Karpas-422 (cell line): ENCODE measurements around the gene DNASE1L2. TPM values are rescaled to one million over a fixed set of nuclear protein-coding genes. Genes with fewer than 3 reads are reported as not detected.
"Not testable (repeated sequence)": the region's sequence is repeated elsewhere in the genome, so short reads cannot be mapped to it uniquely, and the experiment has no call there.

Experiments
- DNase-seq: peaks from one replicate; pipeline ENCODE4 v3.0.0-alpha.2; 2015
- H2AFZ ChIP-seq: fragments of 200-600 bp; sonication (generic); 2 replicates; pipeline ENCODE4 v1.6.1; 2014; ENCODE audit warnings: antibody characterized with exemption, low read length, mixed read lengths
- H3K27ac ChIP-seq: fragments of 200-600 bp; sonication (generic); 2 replicates; pipeline ENCODE4 v1.5.1; 2014; ENCODE audit warnings: mild to moderate bottlenecking, low read length, moderate library complexity
- H3K27me3 ChIP-seq: fragments of 200-600 bp; sonication (generic); 2 replicates; pipeline ENCODE4 v1.6.1; 2014; ENCODE audit warnings: low read length, mixed read lengths
- H3K36me3 ChIP-seq: fragments of 200-600 bp; sonication (generic); 2 replicates; pipeline ENCODE4 v1.6.1; 2014; ENCODE audit warnings: low read length, mixed read lengths; ENCODE audit not compliant: insufficient read depth
- H3K4me1 ChIP-seq: fragments of 200-600 bp; sonication (generic); 2 replicates; pipeline ENCODE4 v1.6.1; 2014; ENCODE audit warnings: mild to moderate bottlenecking, low read length, mixed read lengths
- H3K4me2 ChIP-seq: fragments of 200-600 bp; sonication (generic); 2 replicates; pipeline ENCODE4 v1.6.1; 2014; ENCODE audit warnings: low read length, low read depth, mild to moderate bottlenecking; ENCODE audit not compliant: poor library complexity, severe bottlenecking
- H3K4me3 ChIP-seq: fragments of 200-600 bp; sonication (generic); 2 replicates; pipeline ENCODE4 v1.5.1; 2014; ENCODE audit warnings: mild to moderate bottlenecking, antibody characterized with exemption, low read length, mixed read lengths
- H3K79me2 ChIP-seq: fragments of 200-600 bp; sonication (generic); 2 replicates; pipeline ENCODE4 v1.6.1; 2014; ENCODE audit warnings: mild to moderate bottlenecking, low read length, mixed read lengths
- H3K9ac ChIP-seq: fragments of 200-600 bp; sonication (generic); 2 replicates; pipeline ENCODE4 v1.6.0; 2014; ENCODE audit warnings: low read length
- H3K9me2 ChIP-seq: fragments of 200-600 bp; sonication (generic), shearing (Covaris generic); replicated peaks from 2 replicates; pipeline ENCODE4 v1.6.0; 2014; ENCODE audit warnings: mild to moderate bottlenecking, low read length, moderate library complexity; ENCODE audit not compliant: insufficient read depth
- H3K9me3 ChIP-seq: fragments of 300-700, 200-600 bp; sonication (generic); 2 replicates; pipeline ENCODE4 v1.6.1; 2014; ENCODE audit warnings: low read length, mixed read lengths
- H4K20me1 ChIP-seq: fragments of 200-600 bp; sonication (generic); 2 replicates; pipeline ENCODE4 v1.6.1; 2014; ENCODE audit warnings: mild to moderate bottlenecking, antibody characterized with exemption, low read length, low read depth; ENCODE audit not compliant: insufficient read depth
- total RNA-seq: library from RNA; depleted of rRNA; stranded (reverse); fragments of >200 nt; shearing (Covaris generic); gene quantifications from 2 replicates; pipeline ENCODE4 v1.2.3, GENCODE V29; 2014; ENCODE audit warnings: low replicate concordance

Gene DNASE1L2
- total RNA-seq, 1 experiment from 2014 or later, result 0.78 TPM

DNA sequence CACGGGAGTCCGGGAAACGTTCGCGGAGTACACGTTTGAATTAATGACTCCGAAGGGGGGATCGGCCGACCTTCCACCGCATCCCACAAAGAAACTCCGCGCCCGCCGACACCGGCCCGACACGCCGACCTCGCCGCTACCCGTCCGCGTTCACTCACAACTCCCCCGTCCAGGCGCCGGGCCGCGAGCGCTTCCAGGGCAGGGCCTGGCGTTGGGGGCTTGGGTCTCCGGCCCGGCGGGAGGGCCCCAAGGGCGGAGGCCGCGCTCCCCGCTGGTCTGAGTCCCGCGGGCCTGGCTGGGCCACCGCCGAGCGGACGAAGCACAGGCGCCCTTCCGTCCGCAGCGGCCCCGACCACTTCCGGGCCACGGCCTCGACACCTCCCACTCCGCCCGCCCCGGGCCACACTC is 31.3 kb downstream of the DNASE1L2 start:
- peak overlapping the region; percentile 84 for H3K27ac ChIP-seq
- not testable (repeated sequence) for H2AFZ ChIP-seq, H3K9me2 ChIP-seq, DNase-seq, H3K9me3 ChIP-seq, H3K27me3 ChIP-seq
- peaks cover 56% of the 10 kb centered on the region for H3K79me2 ChIP-seq
- peak overlapping the region; percentile 85 for H3K9ac ChIP-seq
- H3K4me1 ChIP-seq, result peaks cover 25% of the 10 kb centered on the region
- H3K4me3 ChIP-seq, result peak overlapping the region; percentile 91
- H4K20me1 ChIP-seq, result peaks cover 56% of the 10 kb centered on the region
- peak overlapping the region; percentile 86 for H3K4me2 ChIP-seq
- peaks cover 31% of the 10 kb centered on the region; the same call in 1 of the 2 replicates for H3K36me3 ChIP-seq

DNA sequence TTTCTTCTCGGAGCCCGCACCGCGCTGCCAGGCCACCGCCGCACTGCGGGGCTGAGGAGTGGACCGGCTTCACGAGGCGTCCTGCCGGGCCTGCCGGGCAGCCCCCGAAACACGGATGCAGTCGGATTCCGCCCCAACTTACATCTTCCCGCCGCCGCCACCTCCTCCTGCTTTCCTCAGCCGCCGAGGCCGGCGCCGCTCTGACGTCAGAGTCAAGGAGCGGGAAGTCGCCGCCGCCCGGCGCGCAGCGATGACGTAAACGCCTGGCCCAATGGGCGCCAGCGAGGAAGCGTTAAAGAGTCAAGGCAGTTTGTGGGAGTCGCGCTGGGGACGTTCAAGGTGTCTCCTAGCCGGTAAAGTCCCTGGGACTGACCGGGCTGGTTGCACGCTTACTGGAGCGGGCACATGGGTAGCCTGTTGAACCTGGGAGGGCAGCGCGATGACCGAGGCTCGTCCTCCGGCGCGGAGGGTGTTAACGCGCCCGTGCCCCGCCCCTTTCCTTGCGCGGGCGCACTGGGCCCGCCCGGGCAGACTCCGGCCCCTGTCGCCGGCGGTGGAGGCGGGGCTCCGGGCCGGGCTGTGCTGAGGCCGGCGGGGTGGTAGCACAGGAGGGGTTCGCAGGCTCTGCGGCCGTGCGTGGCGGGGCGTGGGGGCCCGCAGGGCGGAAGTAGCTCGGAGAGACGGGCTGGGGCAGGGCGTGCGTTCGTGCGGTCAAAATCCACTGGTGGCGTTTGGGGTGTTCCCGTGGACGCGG is 31.8 kb downstream of the DNASE1L2 start, which contains the start of gene RNPS1:
TSS of gene RNPS1 (minus strand) at position 214 of the 754 bp plus-strand sequence. CDS start 3,483 bp downstream, outside the sequence.
- Histone ChIP-seq H3K27me3 (no peaks in the 10 kb centered on the region), H3K4me3 (peak within 1 kb of the TSS; percentile 91), H3K4me1 (peaks cover 25% of the 10 kb centered on the region), H3K9ac (peak within 1 kb of the TSS; percentile 85), H3K27ac (peak within 1 kb of the TSS; percentile 84), H3K4me2 (peak within 1 kb of the TSS; percentile 86), H3K79me2 (peaks cover 51% of the 10 kb centered on the region), H2AFZ (peak within 1 kb of the TSS; percentile 98), H3K9me3 (no peaks in the 10 kb centered on the region), H4K20me1 (peaks cover 51% of the 10 kb centered on the region), H3K9me2 (no peaks in the 10 kb centered on the region), H3K36me3 (peaks cover 25% of the 10 kb centered on the region; the same call in 1 of the 2 replicates)
- peak; percentile 98 for DNase-seq

DNA sequence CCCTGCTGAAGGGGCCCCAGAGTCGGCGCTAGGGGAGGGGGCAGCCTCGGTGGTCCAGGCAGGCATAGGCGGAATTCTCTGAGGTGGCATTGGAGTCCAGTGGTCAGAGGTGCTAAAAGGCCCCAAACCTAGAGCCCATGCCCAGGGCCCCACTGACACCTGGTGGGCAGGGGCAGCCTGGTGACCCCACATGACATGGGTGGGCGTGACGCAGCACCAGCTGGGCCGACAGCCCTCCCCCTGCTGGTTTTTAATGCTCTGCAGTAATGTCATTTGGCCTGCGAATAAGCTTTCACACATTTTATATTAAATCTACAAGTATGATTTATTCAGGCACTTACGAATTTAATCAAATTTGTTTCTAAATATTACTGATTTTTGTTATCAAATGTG is 33.8 kb downstream of the DNASE1L2 start:
- peaks cover 25% of the 10 kb centered on the region for H3K4me1 ChIP-seq
- H3K9me2 ChIP-seq, result no peaks in the 10 kb centered on the region
- peaks cover 9% of the 10 kb centered on the region; the same call in 1 of the 2 replicates for H3K36me3 ChIP-seq
- peak overlapping the region; percentile 86 for H3K4me2 ChIP-seq
- no peaks in the 10 kb centered on the region for H3K9me3 ChIP-seq
- H3K9ac ChIP-seq, result no peak overlapping the region
- no peak overlapping the region for H3K27ac ChIP-seq
- H3K79me2 ChIP-seq, result peaks cover 31% of the 10 kb centered on the region
- H3K27me3 ChIP-seq, result no peaks in the 10 kb centered on the region
- peak overlapping the region; percentile 91; the same call in 1 of the 2 replicates for H3K4me3 ChIP-seq
- peaks cover 31% of the 10 kb centered on the region for H4K20me1 ChIP-seq
- no peak overlapping the region for H2AFZ ChIP-seq
- no peak for DNase-seq

DNA sequence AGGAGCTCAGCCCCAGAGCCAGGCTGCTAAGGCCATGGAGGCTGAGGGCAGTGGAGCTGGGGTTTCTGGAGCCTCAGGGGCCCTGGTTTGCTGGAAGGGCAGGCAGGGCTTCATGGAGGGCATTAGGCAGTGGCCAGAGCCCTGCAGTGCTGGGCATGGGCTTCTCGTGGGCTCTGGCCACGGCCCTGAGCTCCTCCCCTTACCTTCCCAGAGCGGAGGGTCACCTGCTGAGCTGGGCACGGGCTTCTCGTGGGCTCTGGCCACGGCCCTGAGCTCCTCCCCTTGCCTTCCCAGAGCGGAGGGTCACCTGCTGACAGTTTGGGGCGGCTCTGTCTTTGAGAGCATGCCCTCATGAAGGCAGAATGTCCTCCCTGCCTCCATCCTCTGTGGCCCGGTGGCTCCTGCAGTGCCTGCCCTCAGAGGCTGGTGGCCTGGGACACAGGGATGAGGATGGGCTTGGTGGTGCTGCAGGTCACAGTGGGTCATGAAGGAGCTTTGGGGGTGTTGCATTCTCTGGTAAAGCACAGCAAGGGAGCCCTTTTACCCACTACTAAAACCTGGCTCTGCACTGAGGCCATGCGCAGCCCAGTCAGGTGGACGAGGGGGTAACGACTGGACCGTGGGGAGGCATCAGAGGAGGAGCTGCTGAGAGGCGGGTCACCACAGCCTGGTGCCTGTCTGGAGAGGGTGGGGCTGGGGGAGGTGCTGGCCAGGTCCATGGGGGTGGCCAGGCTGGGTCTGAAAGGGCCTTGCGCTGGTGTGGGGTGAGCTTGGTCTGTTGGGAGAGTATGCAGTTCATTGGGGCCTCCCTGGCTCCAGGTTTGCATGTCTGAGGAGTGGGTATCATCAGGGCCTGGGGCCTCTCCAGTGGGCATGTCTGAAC is 34.6 kb downstream of the DNASE1L2 start:
- Histone ChIP-seq H3K9ac (no peak overlapping the region), H3K4me1 (peaks cover 22% of the 10 kb centered on the region), H3K9me3 (no peaks in the 10 kb centered on the region), H2AFZ (no peak overlapping the region), H4K20me1 (peaks cover 24% of the 10 kb centered on the region), H3K4me2 (no peak overlapping the region), H3K27ac (no peak overlapping the region), H3K9me2 (no peaks in the 10 kb centered on the region), H3K79me2 (peaks cover 23% of the 10 kb centered on the region), H3K36me3 (peaks cover 3% of the 10 kb centered on the region; the same call in 1 of the 2 replicates), H3K4me3 (no peak overlapping the region), H3K27me3 (no peaks in the 10 kb centered on the region)
- no peak for DNase-seq

DNA sequence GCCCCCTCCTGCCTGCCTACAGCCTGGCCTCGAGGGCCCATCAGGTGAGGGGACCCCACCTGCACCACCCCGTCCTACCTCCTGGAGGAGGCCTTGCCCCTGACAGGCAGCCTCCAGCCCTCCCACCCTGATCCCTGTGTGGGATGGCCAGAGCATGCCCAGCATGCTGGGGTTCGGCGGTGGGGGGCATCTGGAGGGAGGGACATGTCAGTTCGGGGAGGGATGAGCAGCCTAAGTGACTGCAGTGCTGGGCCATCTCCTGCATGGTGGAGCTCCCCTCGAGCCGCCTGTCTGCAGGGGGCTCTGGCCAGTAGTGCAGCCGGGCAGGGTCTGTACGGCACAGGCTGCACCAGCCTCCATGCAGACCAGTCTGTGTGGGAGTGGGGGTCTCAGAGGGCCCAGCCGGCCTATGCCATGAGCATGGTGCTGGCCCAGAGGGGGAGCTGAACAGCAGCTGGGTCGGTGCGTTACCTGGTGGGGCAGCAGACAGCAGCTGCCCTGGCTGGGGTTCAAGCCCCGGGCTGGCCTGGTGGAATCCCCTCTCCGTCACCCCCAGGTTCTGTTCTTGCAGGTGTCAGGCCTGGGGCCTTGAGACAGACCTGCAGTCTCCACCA is 35.7 kb downstream of the DNASE1L2 start:
- H3K9ac ChIP-seq, result no peak overlapping the region

DNA sequence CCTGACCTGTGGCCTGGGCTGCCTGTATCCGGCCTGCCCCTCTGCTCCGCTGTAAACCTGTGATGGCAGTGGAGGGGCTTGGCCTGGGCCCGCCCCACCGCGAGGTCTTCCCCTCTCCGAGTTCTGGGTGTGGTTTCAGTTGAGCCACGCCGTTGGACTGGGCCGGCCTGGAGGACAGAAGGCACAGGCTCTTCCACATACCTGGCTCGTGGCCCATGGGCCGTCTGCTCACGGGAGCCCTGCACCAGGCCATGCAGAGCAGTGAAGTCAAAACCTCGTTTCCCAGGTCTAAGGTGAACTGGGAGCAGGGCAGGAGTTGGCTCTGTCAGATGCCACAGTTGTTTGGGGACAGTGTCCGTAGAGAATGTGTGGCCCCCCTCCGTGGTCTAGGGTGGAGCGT is 37.2 kb downstream of the DNASE1L2 start:
- Histone ChIP-seq H3K9me2 (no peaks in the 10 kb centered on the region), H3K4me2 (no peak overlapping the region), H3K79me2 (peaks cover 3% of the 10 kb centered on the region; the same call in 1 of the 2 replicates)

More for the DNA sequence above, 35.7 kb downstream of the DNASE1L2 start:
- H3K27me3 ChIP-seq, result no peaks in the 10 kb centered on the region
- H3K4me3 ChIP-seq, result no peak overlapping the region
- no peak overlapping the region for H2AFZ ChIP-seq
- H3K79me2 ChIP-seq, result peaks cover 12% of the 10 kb centered on the region
- no peak for DNase-seq
- peaks cover 15% of the 10 kb centered on the region; the same call in 1 of the 2 replicates for H4K20me1 ChIP-seq
- H3K4me2 ChIP-seq, result no peak overlapping the region
- no peaks in the 10 kb centered on the region for H3K36me3 ChIP-seq
- peaks cover 13% of the 10 kb centered on the region for H3K4me1 ChIP-seq
- no peak overlapping the region for H3K27ac ChIP-seq
- no peaks in the 10 kb centered on the region for H3K9me2 ChIP-seq
- no peaks in the 10 kb centered on the region for H3K9me3 ChIP-seq

DNA sequence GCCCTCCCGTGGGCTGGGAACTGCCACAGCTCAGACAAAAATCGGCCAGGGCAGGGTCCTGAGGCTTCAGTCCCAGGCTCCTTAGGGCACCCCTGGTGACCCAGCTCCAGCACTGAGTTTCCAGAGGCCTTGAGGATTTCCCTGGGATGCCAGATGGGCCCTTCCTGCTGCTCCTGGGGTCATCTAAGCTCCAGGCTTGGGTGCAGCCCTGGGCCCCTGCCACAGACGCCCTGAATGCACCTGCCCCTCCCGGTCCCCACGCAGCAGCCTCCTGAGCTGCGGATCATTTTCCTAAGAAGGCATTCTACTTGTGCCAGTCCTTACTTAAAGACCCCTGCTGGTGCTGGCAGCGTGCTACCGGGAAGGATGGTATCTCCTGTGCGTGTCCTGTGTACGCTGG is 37.7 kb downstream of the DNASE1L2 start:
- Histone ChIP-seq H3K9ac (no peak overlapping the region), H4K20me1 (peaks cover 10% of the 10 kb centered on the region; the same call in 1 of the 2 replicates), H3K27me3 (no peaks in the 10 kb centered on the region), H3K79me2 (peaks cover 3% of the 10 kb centered on the region; the same call in 1 of the 2 replicates), H3K9me3 (no peaks in the 10 kb centered on the region), H3K9me2 (no peaks in the 10 kb centered on the region), H3K36me3 (no peaks in the 10 kb centered on the region), H3K4me2 (no peak overlapping the region), H3K4me3 (no peak overlapping the region), H2AFZ (no peak overlapping the region), H3K27ac (no peak overlapping the region), H3K4me1 (peaks cover 12% of the 10 kb centered on the region)
- no peak for DNase-seq

More for the DNA sequence above, 37.2 kb downstream of the DNASE1L2 start:
- Histone ChIP-seq H4K20me1 (peaks cover 10% of the 10 kb centered on the region; the same call in 1 of the 2 replicates), H3K27me3 (no peaks in the 10 kb centered on the region), H2AFZ (no peak overlapping the region), H3K9me3 (no peaks in the 10 kb centered on the region), H3K4me1 (peaks cover 13% of the 10 kb centered on the region), H3K4me3 (no peak overlapping the region), H3K36me3 (no peaks in the 10 kb centered on the region), H3K9ac (no peak overlapping the region), H3K27ac (no peak overlapping the region)
- no peak for DNase-seq
